ENCODE measurements around the gene TSPEAR.
"Not testable (repeated sequence)": the region's sequence is repeated elsewhere in the genome, so short reads cannot be mapped to it uniquely, and the experiment has no call there.

The TSPEAR gene

DNA sequence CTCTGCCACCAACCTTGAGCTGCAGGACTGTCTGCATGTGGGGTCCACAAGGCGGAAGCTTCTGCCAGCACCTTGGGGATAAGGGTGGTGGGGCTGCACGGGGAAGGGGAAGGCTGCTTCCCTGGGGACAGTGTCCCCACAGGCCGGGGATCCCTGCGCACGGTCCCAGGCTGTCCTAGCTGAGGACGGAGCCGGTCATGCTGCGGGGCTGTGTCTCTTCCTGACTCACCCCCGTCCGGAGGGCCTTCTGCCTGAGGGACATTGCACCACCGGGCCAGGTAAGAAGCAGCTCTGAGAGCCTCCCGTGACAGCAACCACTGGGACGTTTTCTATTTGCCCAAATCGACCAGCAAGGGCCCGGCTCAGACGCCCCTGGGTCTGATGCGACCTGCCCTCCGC lies 201.3 kb downstream of the TSPEAR start:
- no peak for DNase-seq (ENCODE audit: low read depth in 2 of 3, low spot score in 2 of 3)

DNA sequence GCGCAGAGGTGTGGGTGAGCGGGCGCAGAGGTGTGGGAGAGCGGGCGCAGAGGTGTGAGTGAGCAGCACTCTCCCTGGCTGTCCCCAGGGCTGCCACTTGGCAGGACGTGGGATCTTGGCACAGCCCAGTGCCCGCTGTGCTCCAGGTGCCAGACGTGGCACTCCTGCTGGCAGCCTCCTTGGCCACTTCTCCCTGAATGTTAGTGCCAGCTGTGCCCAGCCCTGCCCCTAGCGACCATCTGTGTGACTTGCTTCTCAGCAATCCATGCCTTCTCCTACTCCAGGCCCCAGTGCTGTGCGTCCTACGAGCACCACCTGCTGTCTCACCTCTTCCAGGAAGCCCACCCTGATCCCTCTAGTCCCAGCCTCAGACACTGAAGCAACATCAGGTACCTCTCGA lies 201.8 kb downstream of the TSPEAR start:
- no peak for DNase-seq (ENCODE audit: low read depth in 2 of 3, low spot score in 2 of 3)

DNA sequence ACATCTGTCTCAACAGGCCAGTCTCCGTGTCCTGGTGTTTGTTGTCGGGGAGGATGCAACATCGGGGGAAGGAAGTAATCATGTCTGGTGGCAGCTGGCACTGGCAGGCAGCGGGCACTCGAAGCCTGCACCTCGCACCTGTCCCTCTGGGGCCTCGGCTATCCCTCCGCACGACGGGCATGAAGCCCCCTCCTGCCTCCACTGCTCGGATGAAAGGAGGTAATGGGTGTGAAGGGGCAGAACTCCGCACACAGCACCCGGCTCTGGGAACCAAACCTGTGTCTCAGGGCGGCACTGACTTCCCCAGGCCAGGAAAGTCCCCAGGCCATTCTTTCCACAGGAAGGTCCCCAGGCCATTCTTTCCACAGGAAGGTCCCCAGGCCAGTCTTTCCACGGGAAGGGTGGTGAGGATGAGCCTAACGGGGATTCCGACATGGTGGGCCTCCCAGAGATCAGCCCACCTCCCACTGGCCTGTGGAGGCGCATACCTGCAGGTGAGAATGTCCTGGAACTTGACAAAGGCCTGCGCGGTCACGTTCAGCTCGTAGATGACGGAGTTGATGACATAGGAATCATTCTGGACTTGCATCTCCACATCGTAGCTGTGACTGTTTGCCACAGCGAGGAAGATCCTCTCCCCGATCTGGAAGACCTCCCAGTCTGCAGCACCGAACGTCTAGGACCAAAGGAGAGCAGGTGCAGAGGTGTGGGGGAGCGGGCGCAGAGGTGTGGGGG lies 202.5 kb downstream of the TSPEAR start:
- DNase-seq (ENCODE audit: low read depth in 2 of 3, low spot score in 2 of 3): no peak

DNA sequence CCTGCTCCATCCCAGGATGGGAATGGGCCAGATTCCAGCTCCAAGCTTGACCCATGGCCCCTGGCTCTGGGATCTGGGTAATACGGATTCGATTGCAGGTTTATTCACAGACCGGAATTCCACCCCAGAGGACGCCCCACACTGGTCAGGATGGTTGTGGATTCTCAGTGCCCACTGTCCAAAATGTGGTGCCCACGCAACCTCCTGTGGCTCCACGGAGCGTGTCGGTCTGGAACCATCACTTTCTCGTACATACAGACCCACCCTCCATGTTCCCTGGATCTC lies 203.0 kb downstream of the TSPEAR start:
- no peak for DNase-seq (ENCODE audit: low read depth in 2 of 3, low spot score in 2 of 3)

DNA sequence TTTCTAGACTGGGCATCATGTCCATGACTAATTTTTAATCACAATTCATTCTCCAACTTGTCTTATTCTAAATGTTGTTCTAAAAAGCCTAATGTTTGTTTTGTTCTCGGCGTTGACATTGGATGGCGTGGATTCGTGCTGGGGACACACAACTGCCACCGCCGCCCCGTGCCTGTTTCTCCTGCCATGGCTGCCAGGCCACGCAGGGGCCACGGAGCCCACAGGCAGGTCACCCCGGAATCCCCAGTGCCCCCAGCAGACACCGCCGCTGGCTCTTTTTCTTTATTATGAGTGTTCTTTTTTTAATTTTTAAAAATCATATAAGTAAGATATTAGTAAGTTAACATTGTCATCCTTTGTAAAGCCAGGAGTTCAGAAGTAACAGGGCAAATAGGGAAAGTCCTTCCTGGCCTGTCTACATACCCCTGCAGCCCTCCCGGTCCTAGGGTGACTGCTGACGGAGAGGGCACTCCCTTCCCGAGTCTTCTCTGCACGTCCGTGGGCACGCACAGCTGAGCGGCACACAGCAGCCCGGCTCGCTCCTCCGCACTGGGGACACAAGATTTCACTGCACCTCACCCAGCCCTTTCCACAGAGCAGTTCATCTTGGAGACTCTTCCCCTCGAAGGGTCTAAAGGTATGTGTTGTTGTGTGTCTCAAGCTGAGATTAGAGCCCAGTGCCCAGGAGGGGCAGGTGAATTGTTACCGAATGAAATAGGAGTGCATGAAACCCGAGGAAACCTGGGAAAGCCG lies 203.5 kb downstream of the TSPEAR start:
- DNase-seq (ENCODE audit: low read depth in 2 of 3, low spot score in 2 of 3): no peak

DNA sequence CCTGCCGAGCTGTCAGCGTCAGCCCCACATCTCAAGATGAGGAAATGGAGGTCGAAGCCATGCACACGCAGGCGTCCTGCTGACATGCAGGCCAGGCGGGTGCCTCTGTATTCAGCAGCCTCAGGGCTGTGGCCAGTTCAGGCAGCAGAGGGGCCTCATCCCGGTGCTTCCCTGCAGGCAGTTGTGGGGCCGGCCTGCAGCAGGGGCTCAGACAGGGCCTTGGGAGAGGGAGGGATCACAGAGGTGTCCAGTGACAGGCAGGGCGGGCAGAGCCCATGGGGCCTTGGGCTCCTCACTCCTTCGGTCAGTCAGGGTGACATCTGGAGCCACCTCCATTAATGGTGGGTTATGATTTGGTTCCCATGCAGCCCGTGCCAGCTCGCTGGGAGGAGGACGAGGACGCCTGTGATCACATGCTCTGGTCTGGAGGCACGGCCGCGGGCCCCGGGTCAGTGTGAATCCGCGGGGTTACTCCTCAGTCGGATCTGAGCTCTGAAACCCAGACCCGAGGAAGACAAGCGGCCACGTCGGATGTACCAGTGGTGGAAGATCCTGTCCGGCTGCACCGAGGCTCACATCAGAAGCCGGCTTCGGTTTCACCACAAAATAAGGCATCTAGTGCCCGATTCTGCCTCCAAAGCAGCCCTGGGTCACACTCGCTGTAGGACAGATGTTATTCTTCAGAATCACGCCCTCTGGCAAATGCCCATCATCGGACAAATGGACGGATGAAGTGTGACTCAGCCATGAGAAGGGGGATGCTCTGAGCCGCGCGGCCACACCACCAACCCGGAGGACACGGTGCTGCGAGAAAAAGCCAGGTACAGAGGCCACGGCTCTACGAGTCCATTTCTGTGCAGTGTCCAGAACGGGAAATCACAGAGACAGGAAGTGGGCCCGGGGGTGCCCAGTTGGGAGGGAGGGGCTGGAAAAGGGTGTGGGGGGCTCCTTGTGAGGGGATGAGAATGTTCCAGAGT lies 204.8 kb downstream of the TSPEAR start:
- DNase-seq (ENCODE audit: low read depth in 2 of 3, low spot score in 2 of 3): no peak

DNA sequence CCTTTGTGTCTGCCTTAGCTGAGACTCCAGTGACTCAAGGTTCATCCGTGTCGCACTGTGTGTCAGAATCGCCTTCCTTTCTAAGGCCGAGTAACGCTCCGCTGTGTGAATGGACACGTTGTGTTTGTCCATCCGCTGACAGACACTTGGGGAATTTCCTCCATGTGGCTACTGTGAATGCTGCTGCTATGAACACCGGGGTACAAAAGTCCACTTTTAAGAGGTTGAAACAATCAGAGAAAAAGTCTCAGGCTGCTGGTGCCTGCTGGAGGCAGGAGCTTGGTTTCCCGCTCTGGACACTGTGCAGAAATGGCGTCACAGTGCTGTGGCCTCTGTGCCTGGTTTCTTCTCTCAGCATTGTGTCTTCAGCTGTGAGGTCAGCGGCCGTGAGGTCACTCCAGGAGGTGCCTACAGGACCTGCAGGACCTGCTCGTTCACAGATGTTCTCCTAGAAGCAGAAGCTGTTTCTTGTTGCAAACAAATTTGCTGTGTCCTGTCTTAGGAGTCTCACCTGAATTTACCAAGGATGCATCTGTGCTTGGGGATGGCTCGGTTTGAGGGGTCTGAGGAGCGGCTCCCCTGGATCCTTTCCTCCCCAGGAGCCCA lies 205.6 kb downstream of the TSPEAR start:
- DNase-seq (ENCODE audit: low read depth in 2 of 3, low spot score in 2 of 3): no peak

DNA sequence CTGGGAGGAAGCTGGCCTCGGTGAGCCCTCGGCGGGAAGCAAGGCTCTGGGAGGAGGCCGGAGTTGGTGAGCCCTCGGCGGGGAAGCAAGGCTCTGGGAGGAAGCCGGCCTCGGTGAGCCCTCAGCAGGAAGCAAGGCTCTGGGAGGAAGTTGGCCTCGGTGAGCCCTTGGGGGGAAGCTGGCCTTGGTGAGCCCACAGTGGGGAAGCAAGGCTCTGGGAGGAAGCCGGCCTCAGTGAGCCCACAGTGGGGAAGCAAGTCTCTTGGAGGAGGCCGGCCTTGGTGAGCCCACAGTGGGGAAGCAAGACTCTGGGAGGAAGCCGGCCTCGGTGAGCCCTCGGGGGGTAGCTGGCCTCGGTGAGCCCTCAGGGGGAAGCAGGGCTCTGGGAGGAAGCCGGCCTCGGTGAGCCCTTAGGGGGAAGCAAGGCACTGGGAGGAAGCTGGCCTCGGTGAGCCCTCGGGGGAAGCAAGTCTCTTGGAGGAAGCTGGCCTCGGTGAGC lies 207.4 kb downstream of the TSPEAR start:
- DNase-seq (ENCODE audit: low read depth in 2 of 3, low spot score in 2 of 3): no peak

DNA sequence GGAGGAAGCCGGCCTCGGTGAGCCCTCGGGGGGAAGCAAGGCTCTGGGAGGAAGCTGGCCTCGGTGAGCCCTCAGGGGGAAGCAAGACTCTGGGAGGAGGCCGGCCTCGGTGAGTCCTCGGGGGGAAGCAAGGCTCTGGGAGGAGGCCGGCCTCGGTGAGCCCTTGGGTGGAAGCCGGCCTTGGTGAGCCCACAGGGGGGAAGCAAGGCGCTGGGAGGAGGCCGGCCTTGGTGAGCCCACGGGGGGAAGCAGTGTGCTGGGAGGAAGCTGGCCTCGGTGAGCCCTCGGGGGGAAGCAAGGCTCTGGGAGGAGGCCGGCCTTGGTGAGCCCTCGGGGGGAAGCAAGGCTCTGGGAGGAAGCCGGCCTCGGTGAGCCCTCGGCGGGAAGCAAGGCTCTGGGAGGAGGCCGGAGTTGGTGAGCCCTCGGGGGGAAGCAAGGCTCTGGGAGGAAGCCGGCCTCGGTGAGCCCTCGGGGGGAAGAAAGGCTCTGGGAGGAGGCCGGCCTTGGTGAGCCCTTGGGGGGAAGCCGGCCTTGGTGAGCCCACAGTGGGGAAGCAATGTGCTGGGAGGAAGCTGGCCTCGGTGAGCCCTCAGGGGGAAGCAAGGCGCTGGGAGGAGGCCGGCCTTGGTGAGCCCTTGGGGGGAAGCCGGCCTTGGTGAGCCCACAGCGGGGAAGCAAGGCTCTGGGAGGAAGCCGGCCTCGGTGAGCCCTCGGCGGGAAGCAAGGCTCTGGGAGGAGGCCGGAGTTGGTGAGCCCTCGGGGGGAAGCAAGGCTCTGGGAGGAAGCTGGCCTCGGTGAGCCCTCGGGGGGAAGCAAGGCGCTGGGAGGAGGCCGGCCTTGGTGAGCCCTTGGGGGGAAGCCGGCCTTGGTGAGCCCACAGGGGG lies 208.1 kb downstream of the TSPEAR start:
- not testable (repeated sequence) for DNase-seq (ENCODE audit: low read depth in 2 of 3, low spot score in 2 of 3)

DNA sequence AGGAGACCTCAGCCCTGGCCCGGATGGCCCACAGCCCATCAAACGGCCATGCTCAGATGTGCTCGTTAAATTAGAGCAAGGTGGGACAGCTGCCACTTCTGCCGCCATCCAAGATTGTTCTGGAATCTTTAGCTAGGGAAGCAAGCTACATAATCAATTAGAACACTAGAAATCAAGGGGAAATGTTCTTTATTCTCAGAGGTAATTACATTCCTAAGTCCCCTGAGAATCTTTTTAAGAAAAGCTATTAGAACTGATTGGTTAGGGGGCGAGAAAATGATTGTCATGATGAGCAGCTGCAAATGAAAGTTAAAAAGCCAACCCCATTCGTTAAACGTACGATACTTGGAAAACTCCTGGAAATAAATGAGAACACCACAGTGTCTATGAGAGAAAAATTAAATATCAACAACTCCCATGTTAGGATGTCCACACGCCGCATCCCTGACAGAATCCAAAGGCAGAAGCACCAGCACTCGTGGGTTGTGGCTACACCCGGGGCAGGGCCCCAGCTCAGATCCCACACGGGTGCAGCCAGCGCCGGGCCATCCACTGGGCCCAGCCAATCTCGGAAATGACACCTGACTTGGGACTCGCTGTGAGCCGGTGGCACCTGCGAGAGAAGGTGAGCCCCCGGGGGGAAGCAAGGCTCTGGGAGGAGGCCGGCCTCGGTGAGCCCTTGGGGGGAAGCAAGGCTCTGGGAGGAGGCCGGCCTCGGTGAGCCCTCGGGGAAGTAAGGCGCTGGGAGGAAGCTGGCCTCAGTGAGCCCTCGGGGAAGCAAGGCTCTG lies 209.0 kb downstream of the TSPEAR start:
- no peak for DNase-seq (ENCODE audit: low read depth in 2 of 3, low spot score in 2 of 3)

DNA sequence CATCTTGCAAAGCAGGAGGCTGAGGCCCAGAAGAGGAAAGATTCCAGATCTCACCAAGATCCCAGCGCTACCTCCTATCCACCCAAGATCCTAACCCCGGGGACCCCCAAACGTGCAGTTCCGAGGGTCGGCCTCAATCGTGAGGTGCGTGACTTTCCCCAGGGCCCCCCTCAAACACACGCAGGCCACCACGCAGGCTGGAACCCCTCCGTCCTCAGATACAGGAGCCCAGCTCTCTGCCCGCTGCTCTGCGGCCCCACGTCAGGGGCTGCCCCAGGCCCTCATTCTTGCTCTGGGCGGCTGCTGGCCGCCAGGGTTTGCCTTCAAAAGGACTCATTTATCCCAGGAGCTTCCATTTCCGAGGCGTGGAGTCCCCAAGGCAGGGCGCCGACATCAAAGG lies 211.3 kb downstream of the TSPEAR start:
- no peak for DNase-seq (ENCODE audit: low read depth in 2 of 3, low spot score in 2 of 3)

DNA sequence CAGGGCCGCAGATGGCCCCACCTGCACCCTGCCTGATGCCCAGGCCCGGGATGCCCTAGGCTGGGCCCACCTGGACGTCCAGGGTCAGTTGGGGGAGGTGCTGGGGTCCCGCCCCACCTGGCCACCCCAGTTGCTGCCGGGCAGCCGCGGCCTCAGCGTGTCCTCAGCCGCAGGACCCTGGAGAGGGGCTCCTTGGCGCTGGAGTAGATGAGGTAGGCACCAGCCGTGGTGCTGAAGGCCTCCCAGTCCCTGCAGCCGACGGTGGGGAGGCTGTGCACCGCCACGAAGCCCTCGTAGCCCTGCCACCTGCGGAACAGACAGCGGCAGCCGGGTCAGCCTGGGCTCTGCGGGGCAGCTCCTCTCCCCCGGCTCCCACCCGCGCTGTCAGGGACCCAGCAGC lies 211.7 kb downstream of the TSPEAR start:
- no peak for DNase-seq (ENCODE audit: low read depth in 2 of 3, low spot score in 2 of 3)

DNA sequence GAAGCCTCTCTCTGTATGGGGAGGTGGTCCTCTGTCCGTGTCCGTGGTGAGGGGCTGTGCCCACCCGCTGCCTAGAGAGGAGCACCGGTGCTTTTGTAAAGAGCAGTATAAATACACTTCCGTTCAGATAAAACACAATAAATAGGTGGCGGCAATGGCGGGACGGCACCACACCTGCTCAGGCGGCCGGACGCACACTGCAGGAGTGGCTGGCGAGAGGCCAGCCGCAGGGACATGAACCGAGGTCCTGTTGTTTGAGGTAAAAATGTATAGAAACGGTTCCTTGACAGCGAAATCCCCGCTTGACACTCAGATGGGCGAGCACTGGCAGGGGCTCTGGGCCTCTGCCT lies 212.2 kb downstream of the TSPEAR start:
- DNase-seq (ENCODE audit: low read depth in 2 of 3, low spot score in 2 of 3): no peak

DNA sequence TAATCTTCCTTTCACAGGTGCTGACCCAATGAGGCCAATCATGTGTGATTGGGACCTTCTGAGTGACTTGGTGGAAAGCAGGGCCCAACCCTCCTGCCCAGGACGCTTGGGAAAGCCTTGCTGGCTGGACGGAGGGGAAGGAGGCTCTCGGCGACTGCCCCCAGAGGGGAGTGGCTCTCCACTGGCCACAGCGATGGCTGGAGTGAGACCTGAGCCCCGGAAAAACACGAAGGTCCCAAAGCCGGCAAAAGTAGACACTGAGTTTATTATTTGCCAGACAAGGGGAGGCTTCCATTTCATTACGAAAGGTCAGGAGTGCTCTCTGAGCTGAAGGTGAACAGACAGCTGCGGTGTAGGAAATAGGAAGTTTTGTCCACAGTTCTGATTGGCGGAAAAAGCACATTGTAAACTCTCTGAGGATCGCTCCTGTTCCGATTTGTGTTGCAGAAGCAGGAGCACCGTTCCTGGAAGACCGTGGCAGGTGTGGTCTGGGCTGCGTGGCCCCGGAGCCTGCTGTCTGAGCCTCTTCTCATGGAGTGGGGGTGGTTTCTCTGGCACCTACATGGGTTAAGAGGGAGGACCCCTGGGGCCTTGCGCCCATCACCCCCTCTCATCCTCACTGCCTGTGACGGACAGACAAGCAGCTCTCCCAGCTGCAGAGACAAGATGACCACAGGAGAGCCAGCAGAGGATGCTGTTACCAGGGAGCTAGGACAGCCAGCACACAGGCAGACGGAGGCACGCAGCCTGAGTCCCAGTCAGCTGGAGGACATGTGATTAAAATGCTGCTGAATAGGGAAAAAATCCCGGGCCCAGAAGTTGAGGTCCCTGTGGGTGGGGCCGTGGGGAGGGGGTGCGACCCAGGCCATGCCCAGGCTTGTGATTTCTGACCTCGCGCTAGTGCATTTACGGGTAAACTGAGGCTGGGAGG lies 212.8 kb downstream of the TSPEAR start:
- no peak for DNase-seq (ENCODE audit: low read depth in 2 of 3, low spot score in 2 of 3)

DNA sequence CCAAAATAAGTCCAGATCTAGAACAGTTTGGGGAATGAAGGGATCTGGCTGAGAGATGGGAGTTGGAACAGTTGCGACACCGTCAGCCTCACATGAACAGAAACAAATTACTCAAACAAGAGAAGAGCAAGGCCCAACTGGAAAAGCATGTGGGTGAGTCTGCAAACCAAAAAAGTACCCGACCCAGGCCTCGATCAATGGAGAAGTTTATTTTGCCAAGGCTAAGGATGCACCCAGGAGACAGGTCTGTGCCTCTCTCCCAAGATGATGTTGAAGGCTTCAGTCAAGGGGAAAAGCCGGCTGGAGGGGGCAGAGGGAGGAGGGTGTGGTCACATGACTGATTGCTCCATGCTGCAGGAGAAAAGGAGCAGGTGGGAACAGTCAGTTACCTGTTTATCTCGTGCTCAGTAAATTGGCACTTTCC lies 213.7 kb downstream of the TSPEAR start:
- no peak for DNase-seq (ENCODE audit: low read depth in 2 of 3, low spot score in 2 of 3)

DNA sequence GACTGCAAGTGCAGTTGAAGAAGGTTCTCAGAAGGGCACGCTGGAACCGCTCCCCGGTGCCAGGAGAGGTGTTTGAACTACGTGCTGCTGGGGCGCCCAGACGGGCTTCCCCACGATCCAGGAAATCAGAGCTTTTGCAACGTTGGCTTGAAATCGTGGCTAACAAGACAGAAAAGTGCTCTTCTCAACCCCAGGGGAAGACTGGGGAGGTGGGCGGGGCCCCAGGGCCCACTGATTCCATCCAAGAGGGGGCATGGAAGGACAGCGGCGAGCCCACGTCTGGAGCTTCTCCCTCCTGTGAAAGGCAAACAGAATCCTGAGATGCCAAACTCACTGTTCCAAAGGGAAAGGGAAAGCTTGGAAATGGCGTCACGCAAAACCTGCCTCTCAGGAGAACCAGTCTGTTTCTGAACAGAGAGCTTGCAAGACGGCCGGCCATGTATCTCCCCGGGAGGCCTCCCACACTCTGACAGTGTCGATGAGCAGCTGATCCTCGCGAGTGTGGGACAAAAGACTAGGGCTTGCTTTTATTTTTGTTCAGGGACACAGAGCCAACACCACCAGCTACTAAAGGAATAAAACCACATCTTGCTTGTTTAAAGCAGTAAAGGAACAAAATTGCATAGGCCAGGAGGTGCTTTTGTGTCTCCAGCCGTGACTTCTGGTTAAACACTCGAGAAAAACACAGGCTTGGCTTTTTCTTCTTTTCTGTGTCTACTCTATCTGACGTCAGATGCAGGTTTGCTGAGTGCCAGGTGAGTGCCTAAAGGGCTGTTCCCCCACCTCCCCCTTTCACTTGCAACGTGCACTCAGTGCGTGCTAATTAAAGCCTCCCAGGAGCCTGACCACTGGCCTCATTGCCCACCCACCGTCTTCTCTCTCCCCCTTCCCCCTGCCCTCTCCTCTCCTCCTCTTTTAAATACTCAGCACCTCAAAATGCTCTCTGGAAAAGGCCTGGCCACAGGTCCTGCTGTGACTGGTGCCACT lies 214.5 kb downstream of the TSPEAR start:
- no peak for DNase-seq (ENCODE audit: low read depth in 2 of 3, low spot score in 2 of 3)

Measured in activated CD8-positive, alpha-beta memory T cell treated with anti-CD3 and anti-CD28 coated beads for 48 hours (primary cell).